Measurements from ENCODE around the gene TOMM40.
"Not testable (repeated sequence)": the region's sequence is repeated elsewhere in the genome, so short reads cannot be mapped to it uniquely, and the experiment has no call there.

TOMM40 gene

GRCh38 chr19:44872661-44873060 is 18.4 kb upstream of the TOMM40 start:
- DNase-seq: no peak

- DNase-seq: no peak
Measured at GRCh38 chr19:44874317-44874716, 16.7 kb upstream of the TOMM40 start.

GRCh38 chr19:44875666-44876451 is 15.2 kb upstream of the TOMM40 start:
- no peak for DNase-seq

- DNase-seq: no peak
Measured at GRCh38 chr19:44876930-44877535, 14.0 kb upstream of the TOMM40 start.

- DNase-seq: no peak
Measured at GRCh38 chr19:44878120-44878865, 12.8 kb upstream of the TOMM40 start.

GRCh38 chr19:44879309-44880065 is 11.6 kb upstream of the TOMM40 start:
- DNase-seq: no peak

GRCh38 chr19:44882063-44882462 is 9.0 kb upstream of the TOMM40 start:
- no peak for DNase-seq

GRCh38 chr19:44882619-44883397 is 8.2 kb upstream of the TOMM40 start:
- not testable (repeated sequence) for DNase-seq

GRCh38 chr19:44883922-44884321 is 7.1 kb upstream of the TOMM40 start:
- DNase-seq: no peak

- DNase-seq: no peak
Measured at GRCh38 chr19:44884566-44884965, 6.5 kb upstream of the TOMM40 start.

GRCh38 chr19:44886141-44886540 is 4.9 kb upstream of the TOMM40 start:
- no peak for DNase-seq

GRCh38 chr19:44887648-44888047 is 3.4 kb upstream of the TOMM40 start:
- no peak for DNase-seq

GRCh38 chr19:44888335-44888734 is 2.7 kb upstream of the TOMM40 start:
- not testable (repeated sequence) for DNase-seq

- DNase-seq: no peak
Measured at GRCh38 chr19:44889830-44890365, 1.2 kb upstream of the TOMM40 start.

- DNase-seq: peak; percentile 100
Measured at GRCh38 chr19:44890366-44891015, 563 bp upstream of the TOMM40 start.

GRCh38 chr19:44892932-44893331 is 1.9 kb downstream of the TOMM40 start:
- no peak for DNase-seq

GRCh38 chr19:44893332-44894051 is 2.4 kb downstream of the TOMM40 start:
- DNase-seq: no peak

GRCh38 chr19:44894052-44894400 is 3.0 kb downstream of the TOMM40 start:
- no peak for DNase-seq

GRCh38 chr19:44894946-44895345 is 3.9 kb downstream of the TOMM40 start:
- no peak for DNase-seq

GRCh38 chr19:44897835-44898234 is 6.8 kb downstream of the TOMM40 start:
- DNase-seq: no peak

All from stimulated activated CD4-positive, alpha-beta T cell treated with anti-CD3 and anti-CD28 coated beads, Interleukin-4, amount 100 ng/mL, for 4 hours (primary cell).